Nephron (organoid): ENCODE results near the gene SCGB2A2.

Experiments
- H3K27ac Mint-ChIP-seq, 3 experiments: 2 replicates each; pipeline ENCODE4 v1.8.0; 2020; ENCODE audit warnings: mixed read lengths in 3 of 3, mild to moderate bottlenecking in 2 of 3, moderate library complexity in 1 of 3
- H3K27me3 Mint-ChIP-seq: 2 replicates; pipeline ENCODE4 v1.8.0; 2021; ENCODE audit warnings: low read depth, mild to moderate bottlenecking, moderate library complexity, mixed read lengths
- H3K36me3 Mint-ChIP-seq: 2 replicates; pipeline ENCODE4 v1.8.0; 2020; ENCODE audit warnings: low read depth, mixed read lengths
- H3K4me1 Mint-ChIP-seq: 2 replicates; pipeline ENCODE4 v1.8.0; 2020; ENCODE audit warnings: mixed read lengths
- H3K4me3 Mint-ChIP-seq, 3 experiments: 2 replicates each; pipeline ENCODE4 v1.8.0; 2020; ENCODE audit warnings: mild to moderate bottlenecking in 3 of 3, mixed read lengths in 3 of 3, moderate library complexity in 2 of 3
- H3K9me3 Mint-ChIP-seq: 2 replicates; pipeline ENCODE4 v1.8.0; 2020; ENCODE audit warnings: mixed read lengths
- CTCF ChIP-seq, 3 experiments: fragments of 200-600 bp; sonication (generic); IDR thresholded peaks; one replicate each; pipeline ENCODE4 v1.5.0; 2021; ENCODE audit warnings: antibody characterized with exemption in 3 of 3; ENCODE audit not compliant: unreplicated experiment in 3 of 3

Gene SCGB2A2

GRCh38 chr11:62238151-62238550 lies 31.8 kb upstream of the SCGB2A2 start:
- Mint-ChIP-seq H3K4me3 (no peak overlapping the region), H3K4me1 (no peaks in the 10 kb centered on the region), H3K27me3 (peaks cover 49% of the 10 kb centered on the region), H3K9me3 (no peaks in the 10 kb centered on the region), H3K36me3 (no peaks in the 10 kb centered on the region), H3K27ac (no peak overlapping the region)
- TF ChIP-seq CTCF (IDR thresholded peaks at IDR 0.05; ENCODE audit: unreplicated experiment in 3 of 3) = no peak

- H3K36me3 Mint-ChIP-seq = no peaks in the 10 kb centered on the region
- H3K27me3 Mint-ChIP-seq = peaks cover 32% of the 10 kb centered on the region
- no peaks in the 10 kb centered on the region for H3K9me3 Mint-ChIP-seq
- no peaks in the 10 kb centered on the region for H3K4me1 Mint-ChIP-seq
- no peak overlapping the region for H3K27ac Mint-ChIP-seq
- no peak overlapping the region for H3K4me3 Mint-ChIP-seq
- no peak for TF ChIP-seq CTCF (IDR thresholded peaks at IDR 0.05; ENCODE audit: unreplicated experiment in 3 of 3)
Observed at GRCh38 chr11:62241095-62241494, 28.9 kb upstream of the SCGB2A2 start.

GRCh38 chr11:62242021-62242420 lies 27.9 kb upstream of the SCGB2A2 start, which contains the start of gene SCGB1D2:
SCGB1D2 (plus strand) TSS chr11:62242239; CDS start chr11:62242308, 69 bp downstream.
- TF ChIP-seq CTCF (IDR thresholded peaks at IDR 0.05; ENCODE audit: unreplicated experiment in 3 of 3) = no peak
- Mint-ChIP-seq H3K27ac (no peak within 1 kb of the TSS), H3K4me1 (no peaks in the 10 kb centered on the region), H3K9me3 (no peaks in the 10 kb centered on the region), H3K4me3 (no peak within 1 kb of the TSS), H3K27me3 (peaks cover 32% of the 10 kb centered on the region), H3K36me3 (no peaks in the 10 kb centered on the region)

GRCh38 chr11:62245271-62245753 lies 24.6 kb upstream of the SCGB2A2 start:
- H3K27ac Mint-ChIP-seq = no peak overlapping the region
- H3K36me3 Mint-ChIP-seq = no peaks in the 10 kb centered on the region
- no peak overlapping the region for H3K4me3 Mint-ChIP-seq
- H3K9me3 Mint-ChIP-seq = peaks cover 10% of the 10 kb centered on the region
- no peaks in the 10 kb centered on the region for H3K4me1 Mint-ChIP-seq
- no peak for TF ChIP-seq CTCF (IDR thresholded peaks at IDR 0.05; ENCODE audit: unreplicated experiment in 3 of 3)
- H3K27me3 Mint-ChIP-seq = peaks cover 16% of the 10 kb centered on the region

- H3K9me3 Mint-ChIP-seq = peaks cover 34% of the 10 kb centered on the region
Observed at GRCh38 chr11:62251698-62252097, 18.3 kb upstream of the SCGB2A2 start.

More at GRCh38 chr11:62251698-62252097, 18.3 kb upstream of the SCGB2A2 start:
- H3K36me3 Mint-ChIP-seq = no peaks in the 10 kb centered on the region
- H3K4me3 Mint-ChIP-seq = no peak overlapping the region
- H3K27ac Mint-ChIP-seq = no peak overlapping the region
- H3K4me1 Mint-ChIP-seq = no peaks in the 10 kb centered on the region
- no peak for TF ChIP-seq CTCF (IDR thresholded peaks at IDR 0.05; ENCODE audit: unreplicated experiment in 3 of 3)
- H3K27me3 Mint-ChIP-seq = peaks cover 11% of the 10 kb centered on the region
